HUES6 (cell line): ENCODE measurements around the gene MUC5AC.

Experiments used
- H3K27ac ChIP-seq: 2 replicates; pipeline ENCODE4 v1.7.0; 2013; ENCODE audit warnings: low read depth, mild to moderate bottlenecking, low read length, inconsistent platforms
- H3K27me3 ChIP-seq: 2 replicates; pipeline ENCODE4 v1.6.1; 2013; ENCODE audit warnings: low read length; ENCODE audit not compliant: control insufficient read depth, insufficient read depth
- H3K36me3 ChIP-seq: 2 replicates; pipeline ENCODE4 v1.6.1; 2013; ENCODE audit warnings: low read length; ENCODE audit not compliant: control insufficient read depth, insufficient read depth
- H3K4me1 ChIP-seq: 2 replicates; pipeline ENCODE4 v1.6.1; 2013; ENCODE audit warnings: low read length; ENCODE audit not compliant: control insufficient read depth, insufficient read depth
- H3K4me3 ChIP-seq: 2 replicates; pipeline ENCODE4 v1.5.1; 2013; ENCODE audit warnings: low read depth, low read length
- H3K9ac ChIP-seq: one replicate; pipeline ENCODE4 v1.6.1; 2013; ENCODE audit warnings: mild to moderate bottlenecking, low read length
- H3K9me3 ChIP-seq: 2 replicates; pipeline ENCODE4 v1.6.1; 2013; ENCODE audit warnings: low read depth, low read length; ENCODE audit not compliant: control insufficient read depth, insufficient read depth

The MUC5AC gene

GRCh38 chr11:1195682-1196515, 38.1 kb downstream of the MUC5AC start:
- Histone ChIP-seq H3K36me3 (no peaks in the 10 kb centered on the region), H3K9me3 (no peaks in the 10 kb centered on the region), H3K9ac (no peak overlapping the region), H3K27ac (no peak overlapping the region), H3K4me3 (no peak overlapping the region), H3K4me1 (no peaks in the 10 kb centered on the region), H3K27me3 (peaks cover 7% of the 10 kb centered on the region; the same call in 1 of the 2 replicates)

- H3K27me3 ChIP-seq: peaks cover 6% of the 10 kb centered on the region; the same call in 1 of the 2 replicates
- no peaks in the 10 kb centered on the region for H3K9me3 ChIP-seq
- H3K9ac ChIP-seq: no peak overlapping the region
- no peak overlapping the region for H3K4me3 ChIP-seq
- H3K36me3 ChIP-seq: no peaks in the 10 kb centered on the region
- no peaks in the 10 kb centered on the region for H3K4me1 ChIP-seq
- H3K27ac ChIP-seq: no peak overlapping the region
These were observed 39.0 kb downstream of the MUC5AC start for GRCh38 chr11:1196516-1197391.

- Histone ChIP-seq H3K4me3 (no peak overlapping the region), H3K9me3 (no peaks in the 10 kb centered on the region), H3K4me1 (no peaks in the 10 kb centered on the region), H3K36me3 (no peaks in the 10 kb centered on the region), H3K9ac (no peak overlapping the region), H3K27ac (no peak overlapping the region), H3K27me3 (peaks cover 6% of the 10 kb centered on the region; the same call in 1 of the 2 replicates)
These were observed 39.7 kb downstream of the MUC5AC start for GRCh38 chr11:1197431-1197885.

- Histone ChIP-seq H3K4me3 (no peak overlapping the region), H3K9me3 (no peaks in the 10 kb centered on the region), H3K4me1 (no peaks in the 10 kb centered on the region), H3K27ac (no peak overlapping the region), H3K27me3 (no peaks in the 10 kb centered on the region), H3K9ac (no peak overlapping the region), H3K36me3 (no peaks in the 10 kb centered on the region)
These were observed 40.3 kb downstream of the MUC5AC start for GRCh38 chr11:1197886-1198560.

GRCh38 chr11:1198561-1199240, 40.9 kb downstream of the MUC5AC start:
- H3K4me3 ChIP-seq: no peak overlapping the region
- H3K27me3 ChIP-seq: no peaks in the 10 kb centered on the region
- no peaks in the 10 kb centered on the region for H3K9me3 ChIP-seq
- H3K36me3 ChIP-seq: no peaks in the 10 kb centered on the region
- H3K9ac ChIP-seq: no peak overlapping the region
- no peak overlapping the region for H3K27ac ChIP-seq
- H3K4me1 ChIP-seq: no peaks in the 10 kb centered on the region; the same call in 1 of the 2 replicates

- H3K4me3 ChIP-seq: no peak overlapping the region
- no peaks in the 10 kb centered on the region for H3K9me3 ChIP-seq
- H3K36me3 ChIP-seq: no peaks in the 10 kb centered on the region
- H3K4me1 ChIP-seq: no peaks in the 10 kb centered on the region; the same call in 1 of the 2 replicates
- no peak overlapping the region for H3K27ac ChIP-seq
- H3K9ac ChIP-seq: no peak overlapping the region
- no peaks in the 10 kb centered on the region for H3K27me3 ChIP-seq
These were observed 41.5 kb downstream of the MUC5AC start for GRCh38 chr11:1199241-1199750.

- no peak overlapping the region for H3K4me3 ChIP-seq
- no peaks in the 10 kb centered on the region for H3K27me3 ChIP-seq
- no peaks in the 10 kb centered on the region; the same call in 1 of the 2 replicates for H3K4me1 ChIP-seq
- no peak overlapping the region for H3K27ac ChIP-seq
- no peak overlapping the region for H3K9ac ChIP-seq
- no peaks in the 10 kb centered on the region for H3K36me3 ChIP-seq
- H3K9me3 ChIP-seq: no peaks in the 10 kb centered on the region
These were observed 42.2 kb downstream of the MUC5AC start for GRCh38 chr11:1199751-1200610.

GRCh38 chr11:1200611-1201191, 42.9 kb downstream of the MUC5AC start:
- Histone ChIP-seq H3K9ac (no peak overlapping the region), H3K27me3 (no peaks in the 10 kb centered on the region), H3K27ac (no peak overlapping the region)

GRCh38 chr11:1201395-1202153, 43.8 kb downstream of the MUC5AC start:
- Histone ChIP-seq H3K4me1 (no peaks in the 10 kb centered on the region; the same call in 1 of the 2 replicates), H3K9me3 (no peaks in the 10 kb centered on the region), H3K36me3 (no peaks in the 10 kb centered on the region), H3K27ac (no peak overlapping the region), H3K4me3 (no peak overlapping the region), H3K27me3 (no peaks in the 10 kb centered on the region), H3K9ac (no peak overlapping the region)

More at GRCh38 chr11:1200611-1201191, 42.9 kb downstream of the MUC5AC start:
- H3K9me3 ChIP-seq: no peaks in the 10 kb centered on the region
- H3K4me3 ChIP-seq: no peak overlapping the region
- no peaks in the 10 kb centered on the region for H3K36me3 ChIP-seq
- no peaks in the 10 kb centered on the region; the same call in 1 of the 2 replicates for H3K4me1 ChIP-seq
